ENCODE results near the gene DOHH.

The DOHH gene

DNA sequence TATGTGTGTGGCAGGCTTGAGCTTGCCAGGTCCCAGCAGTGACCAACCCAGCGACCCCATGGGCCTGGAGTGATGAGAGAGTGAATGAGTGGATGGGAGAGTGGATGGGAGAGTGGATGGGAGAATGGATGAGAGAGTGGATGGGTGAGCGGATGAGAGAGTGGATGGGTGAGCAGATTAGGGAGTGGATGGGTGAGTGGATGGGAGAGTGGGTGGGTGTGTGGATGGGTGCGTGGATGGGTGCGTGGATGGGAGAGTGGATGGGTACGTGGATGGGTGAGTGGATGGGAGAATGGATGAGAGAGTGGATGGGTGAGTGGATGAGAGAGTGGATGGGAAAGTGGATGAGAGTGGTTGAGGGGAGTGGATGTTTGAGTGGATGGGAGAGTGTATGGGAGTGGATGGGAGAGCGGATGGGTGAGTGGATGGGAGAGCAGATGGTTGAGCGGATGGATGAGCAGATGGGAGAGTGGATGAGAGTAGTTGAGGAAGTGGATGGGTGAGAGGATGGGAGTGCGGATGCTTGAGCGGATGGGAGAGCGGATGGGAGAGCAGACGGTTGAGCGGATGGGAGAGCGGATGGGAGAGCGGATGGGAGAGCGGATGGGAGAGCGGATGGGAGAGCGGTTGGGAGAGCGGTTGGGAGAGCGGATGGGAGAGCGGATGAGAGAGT, 28.2 kb upstream of the DOHH start:
- no peaks in the 10 kb centered on the region for H4K20me1 ChIP-seq (ENCODE audit: insufficient read depth, low read length, poor library complexity, severe bottlenecking)
- H3K36me3 ChIP-seq (ENCODE audit: insufficient read depth, low read length) = peaks cover 70% of the 10 kb centered on the region; the same call in 1 of the 2 replicates
- H3K4me2 ChIP-seq (ENCODE audit: low read depth, low read length, poor library complexity, severe bottlenecking) = no peak overlapping the region
- no peaks in the 10 kb centered on the region; the same call in 1 of the 2 replicates for H3K79me2 ChIP-seq (ENCODE audit: insufficient read depth, low read length)
- H3K9me3 ChIP-seq (ENCODE audit: insufficient read depth, low read depth, low read length) = no peaks in the 10 kb centered on the region
- H3K9ac ChIP-seq (ENCODE audit: low read depth, low read length, poor library complexity, severe bottlenecking) = no peak overlapping the region
- no peaks in the 10 kb centered on the region for H3F3A ChIP-seq (ENCODE audit: low read depth)
- no peaks in the 10 kb centered on the region for H3K9me2 ChIP-seq (replicated peaks; ENCODE audit: low read depth, low read length)
- no peak overlapping the region for H2AFZ ChIP-seq (ENCODE audit: low read length)
- TF ChIP-seq, protein P1, sequence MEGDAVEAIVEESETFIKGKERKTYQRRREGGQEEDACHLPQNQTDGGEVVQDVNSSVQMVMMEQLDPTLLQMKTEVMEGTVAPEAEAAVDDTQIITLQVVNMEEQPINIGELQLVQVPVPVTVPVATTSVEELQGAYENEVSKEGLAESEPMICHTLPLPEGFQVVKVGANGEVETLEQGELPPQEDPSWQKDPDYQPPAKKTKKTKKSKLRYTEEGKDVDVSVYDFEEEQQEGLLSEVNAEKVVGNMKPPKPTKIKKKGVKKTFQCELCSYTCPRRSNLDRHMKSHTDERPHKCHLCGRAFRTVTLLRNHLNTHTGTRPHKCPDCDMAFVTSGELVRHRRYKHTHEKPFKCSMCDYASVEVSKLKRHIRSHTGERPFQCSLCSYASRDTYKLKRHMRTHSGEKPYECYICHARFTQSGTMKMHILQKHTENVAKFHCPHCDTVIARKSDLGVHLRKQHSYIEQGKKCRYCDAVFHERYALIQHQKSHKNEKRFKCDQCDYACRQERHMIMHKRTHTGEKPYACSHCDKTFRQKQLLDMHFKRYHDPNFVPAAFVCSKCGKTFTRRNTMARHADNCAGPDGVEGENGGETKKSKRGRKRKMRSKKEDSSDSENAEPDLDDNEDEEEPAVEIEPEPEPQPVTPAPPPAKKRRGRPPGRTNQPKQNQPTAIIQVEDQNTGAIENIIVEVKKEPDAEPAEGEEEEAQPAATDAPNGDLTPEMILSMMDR (conservative IDR thresholded peaks at IDR 0.05; ENCODE audit: low read length) = no peak
- no peak for TF ChIP-seq EZH2phosphoT487 (IDR thresholded peaks at IDR 0.05; ENCODE audit: borderline replicate concordance)
- no peaks in the 10 kb centered on the region for H3K27me3 ChIP-seq (ENCODE audit: insufficient read depth, low read length, poor library complexity, severe bottlenecking)
- H3K4me1 ChIP-seq (ENCODE audit: insufficient read depth, low read length, poor library complexity, severe bottlenecking) = no peaks in the 10 kb centered on the region
- H3K4me3 ChIP-seq (ENCODE audit: low read length, poor library complexity, severe bottlenecking) = no peak overlapping the region

DNA sequence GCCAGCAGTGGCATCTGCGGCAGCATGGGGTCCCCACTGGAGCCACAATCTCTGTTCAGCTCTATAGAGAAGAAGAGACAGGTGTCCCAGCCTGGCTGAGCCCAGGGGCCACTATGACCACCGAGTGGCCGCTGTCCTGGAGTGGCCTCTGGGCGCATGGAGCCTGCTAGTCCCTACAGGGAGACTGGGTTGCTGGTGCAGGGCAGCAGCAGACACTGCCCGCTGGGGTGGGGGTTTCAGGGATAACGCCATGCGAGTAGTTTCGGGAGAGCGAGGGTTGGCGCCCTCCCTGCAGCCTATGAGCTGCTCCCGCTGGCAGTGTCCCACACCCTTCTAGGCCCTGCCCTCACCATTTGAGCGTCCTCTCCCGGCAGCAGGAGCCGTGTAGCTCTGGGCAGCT, 27.6 kb upstream of the DOHH start:
- Histone ChIP-seq H3K4me1 (ENCODE audit: insufficient read depth, low read length, poor library complexity, severe bottlenecking) (no peaks in the 10 kb centered on the region), H3K79me2 (ENCODE audit: insufficient read depth, low read length) (no peaks in the 10 kb centered on the region; the same call in 1 of the 2 replicates), H3K9ac (ENCODE audit: low read depth, low read length, poor library complexity, severe bottlenecking) (no peak overlapping the region), H3K36me3 (ENCODE audit: insufficient read depth, low read length) (peaks cover 70% of the 10 kb centered on the region; the same call in 1 of the 2 replicates), H2AFZ (ENCODE audit: low read length) (no peak overlapping the region), H3K9me2 (replicated peaks; ENCODE audit: low read depth, low read length) (no peaks in the 10 kb centered on the region), H3K4me3 (ENCODE audit: low read length, poor library complexity, severe bottlenecking) (no peak overlapping the region), H3K4me2 (ENCODE audit: low read depth, low read length, poor library complexity, severe bottlenecking) (no peak overlapping the region), H3K9me3 (ENCODE audit: insufficient read depth, low read depth, low read length) (no peaks in the 10 kb centered on the region), H3K27me3 (ENCODE audit: insufficient read depth, low read length, poor library complexity, severe bottlenecking) (no peaks in the 10 kb centered on the region), H3F3A (ENCODE audit: low read depth) (no peaks in the 10 kb centered on the region), H4K20me1 (ENCODE audit: insufficient read depth, low read length, poor library complexity, severe bottlenecking) (no peaks in the 10 kb centered on the region)
- no peak for TF ChIP-seq EZH2phosphoT487 (IDR thresholded peaks at IDR 0.05; ENCODE audit: borderline replicate concordance)
- TF ChIP-seq, protein P1 (conservative IDR thresholded peaks at IDR 0.05; ENCODE audit: low read length) = no peak

DNA sequence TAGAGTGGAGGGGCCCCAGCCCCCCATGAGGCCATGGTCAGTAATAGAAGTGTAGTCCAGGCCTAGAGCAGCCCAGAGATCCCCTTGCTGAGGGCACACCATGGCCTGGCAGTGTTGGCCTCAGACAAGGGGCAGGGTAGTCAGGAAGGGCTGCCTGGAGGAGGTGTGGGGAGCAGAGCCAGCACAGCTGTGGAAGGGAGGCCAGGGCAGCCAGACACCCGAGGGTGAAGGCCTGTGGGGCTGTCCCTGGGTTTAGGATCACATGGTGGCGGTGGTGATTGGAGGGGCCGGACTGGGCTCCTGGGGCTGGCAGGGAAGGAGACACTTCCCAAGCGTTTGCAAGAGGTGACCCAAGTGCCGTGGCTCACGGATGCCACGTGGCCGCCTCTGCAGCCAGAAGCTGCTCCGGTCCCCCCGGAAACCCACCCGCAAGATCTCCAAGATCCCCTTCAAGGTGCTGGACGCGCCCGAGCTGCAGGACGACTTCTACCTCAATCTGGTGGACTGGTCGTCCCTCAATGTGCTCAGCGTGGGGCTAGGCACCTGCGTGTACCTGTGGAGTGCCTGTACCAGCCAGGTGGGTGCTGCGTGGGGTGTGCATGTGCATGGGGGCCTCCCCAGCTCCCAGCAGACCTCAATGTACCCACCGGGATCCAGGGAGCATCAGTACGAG, 26.9 kb upstream of the DOHH start:
- Histone ChIP-seq H3K9me3 (ENCODE audit: insufficient read depth, low read depth, low read length) (no peaks in the 10 kb centered on the region), H3F3A (ENCODE audit: low read depth) (no peaks in the 10 kb centered on the region), H3K9me2 (replicated peaks; ENCODE audit: low read depth, low read length) (no peaks in the 10 kb centered on the region), H3K4me2 (ENCODE audit: low read depth, low read length, poor library complexity, severe bottlenecking) (no peak overlapping the region), H3K36me3 (ENCODE audit: insufficient read depth, low read length) (peaks cover 70% of the 10 kb centered on the region; the same call in 1 of the 2 replicates), H3K4me3 (ENCODE audit: low read length, poor library complexity, severe bottlenecking) (no peak overlapping the region), H3K27me3 (ENCODE audit: insufficient read depth, low read length, poor library complexity, severe bottlenecking) (no peaks in the 10 kb centered on the region), H2AFZ (ENCODE audit: low read length) (no peak overlapping the region), H3K9ac (ENCODE audit: low read depth, low read length, poor library complexity, severe bottlenecking) (no peak overlapping the region), H3K79me2 (ENCODE audit: insufficient read depth, low read length) (peaks cover 3% of the 10 kb centered on the region), H3K4me1 (ENCODE audit: insufficient read depth, low read length, poor library complexity, severe bottlenecking) (no peaks in the 10 kb centered on the region), H4K20me1 (ENCODE audit: insufficient read depth, low read length, poor library complexity, severe bottlenecking) (peaks cover under 1% of the 10 kb centered on the region)
- TF ChIP-seq, protein P1 (conservative IDR thresholded peaks at IDR 0.05; ENCODE audit: low read length) = no peak
- TF ChIP-seq EZH2phosphoT487 (IDR thresholded peaks at IDR 0.05; ENCODE audit: borderline replicate concordance) = no peak
